Muscle of leg (tissue), 11 donors: ENCODE data around the gene FAAP100. TPM values are rescaled to one million over a fixed set of nuclear protein-coding genes. Genes with fewer than 3 reads are reported as not detected.

ENCODE experiments used
- DNase-seq: peaks from one replicate; pipeline ENCODE4 v3.0.0; 2013
- H3K27ac ChIP-seq: one replicate; pipeline ENCODE4 v1.5.1; 2013; ENCODE audit warnings: mild to moderate bottlenecking, low read length, control low read depth
- H3K27me3 ChIP-seq: one replicate; pipeline ENCODE4 v1.6.1; 2013; ENCODE audit warnings: low read length; ENCODE audit not compliant: control insufficient read depth, insufficient read depth
- H3K36me3 ChIP-seq: one replicate; pipeline ENCODE4 v1.6.1; 2013; ENCODE audit warnings: low read length; ENCODE audit not compliant: control insufficient read depth, insufficient read depth
- H3K4me1 ChIP-seq: one replicate; pipeline ENCODE4 v1.6.1; 2013; ENCODE audit warnings: low read length; ENCODE audit not compliant: control insufficient read depth, insufficient read depth
- H3K4me3 ChIP-seq: one replicate; pipeline ENCODE4 v1.5.1; 2013; ENCODE audit warnings: low read length, control low read depth
- H3K9me3 ChIP-seq: replicated peaks from 2 replicates; pipeline ENCODE4 v1.6.1; 2013; ENCODE audit warnings: low read depth, low read length; ENCODE audit not compliant: control insufficient read depth
- WGBS: methylation state at CpG from one replicate; pipeline ENCODE4 v1.1.5; 2013; ENCODE audit warnings: missing lambda C conversion rate; ENCODE audit not compliant: insufficient coverage; 5-methylcytosine and 5-hydroxymethylcytosine counted together
- polyA plus RNA-seq, 8 donors: library from polyadenylated mRNA; unstranded; fragments of 120-200 nt; gene quantifications; one replicate each; pipeline versions ENCODE4 v1.2.1 to v1.2.3, GENCODE V29; 2013; ENCODE audit warnings: inconsistent platforms in 1 of 8, low replicate concordance in 1 of 8; ENCODE audit not compliant: insufficient read length in 8 of 8, insufficient read depth in 1 of 8
- total RNA-seq: library from RNA; stranded (reverse); fragments of 120-200 nt; gene quantifications from one replicate; pipeline ENCODE4 v1.2.4, GENCODE V29; 2013

Gene FAAP100
- total and polyA plus RNA-seq, 9 donors, result 12.9 to 25.9 (median 20.4) TPM

DNA sequence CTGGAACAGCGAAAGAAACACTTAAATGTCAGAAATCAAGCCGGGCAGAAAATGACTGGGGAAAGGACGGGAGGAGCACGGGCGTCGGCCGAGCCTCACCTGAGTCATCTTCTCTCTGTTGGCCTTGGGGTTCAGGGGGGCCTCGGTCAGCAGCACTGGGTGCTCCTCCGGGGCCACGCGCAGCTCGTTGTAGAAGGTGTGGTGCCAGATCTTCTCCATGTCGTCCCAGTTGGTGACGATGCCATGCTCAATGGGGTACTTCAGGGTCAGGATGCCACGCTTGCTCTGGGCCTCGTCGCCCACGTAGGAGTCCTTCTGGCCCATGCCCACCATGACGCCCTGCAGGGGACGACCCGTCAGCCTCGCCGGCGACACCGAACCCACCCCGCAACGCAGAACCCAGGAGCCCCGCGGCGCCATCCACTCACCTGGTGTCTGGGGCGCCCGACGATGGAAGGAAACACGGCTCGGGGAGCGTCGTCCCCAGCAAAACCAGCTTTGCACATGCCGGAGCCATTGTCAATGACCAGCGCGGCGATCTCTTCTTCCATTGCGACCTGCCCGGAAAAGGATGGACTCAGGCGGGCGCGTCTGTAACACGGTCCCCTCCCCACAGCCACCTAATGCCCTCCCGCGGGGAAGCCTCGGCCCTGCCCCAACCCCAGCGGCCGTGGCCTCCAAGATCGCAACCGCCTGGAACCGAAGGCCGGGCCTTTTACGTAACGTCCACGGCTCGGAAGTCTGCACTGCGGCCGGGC is 40.2 kb downstream of the FAAP100 start:
- H3K36me3 ChIP-seq, result peaks cover 45% of the 10 kb centered on the region
- DNase-seq, result no peak
- WGBS, result under 1% methylated on average over 62 of the region's 62 CpGs
- H3K27me3 ChIP-seq, result no peaks in the 10 kb centered on the region
- peak overlapping the region; percentile 84 for H3K27ac ChIP-seq
- H3K4me1 ChIP-seq, result peaks cover 45% of the 10 kb centered on the region
- H3K4me3 ChIP-seq, result peak overlapping the region; percentile 100
- H3K9me3 ChIP-seq, result no peaks in the 10 kb centered on the region

DNA sequence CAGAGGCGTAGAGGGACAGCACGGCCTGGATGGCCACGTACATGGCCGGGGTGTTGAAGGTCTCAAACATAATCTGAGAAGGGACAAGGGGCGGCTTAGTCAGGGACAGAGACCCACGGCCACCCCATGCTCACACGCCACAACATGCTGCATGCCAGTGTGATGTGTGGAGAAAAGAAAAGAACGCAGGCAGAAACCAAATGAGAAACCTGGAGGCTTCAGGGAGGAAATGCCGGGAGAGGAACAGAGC is 40.7 kb downstream of the FAAP100 start:
- H3K36me3 ChIP-seq, result peaks cover 40% of the 10 kb centered on the region
- peaks cover 40% of the 10 kb centered on the region for H3K4me1 ChIP-seq
- H3K27ac ChIP-seq, result peak overlapping the region; percentile 33
- H3K9me3 ChIP-seq, result no peaks in the 10 kb centered on the region
- DNase-seq, result no peak
- H3K4me3 ChIP-seq, result peak overlapping the region; percentile 100
- no peaks in the 10 kb centered on the region for H3K27me3 ChIP-seq
- 5% methylated on average over 4 of the region's 9 CpGs for WGBS

DNA sequence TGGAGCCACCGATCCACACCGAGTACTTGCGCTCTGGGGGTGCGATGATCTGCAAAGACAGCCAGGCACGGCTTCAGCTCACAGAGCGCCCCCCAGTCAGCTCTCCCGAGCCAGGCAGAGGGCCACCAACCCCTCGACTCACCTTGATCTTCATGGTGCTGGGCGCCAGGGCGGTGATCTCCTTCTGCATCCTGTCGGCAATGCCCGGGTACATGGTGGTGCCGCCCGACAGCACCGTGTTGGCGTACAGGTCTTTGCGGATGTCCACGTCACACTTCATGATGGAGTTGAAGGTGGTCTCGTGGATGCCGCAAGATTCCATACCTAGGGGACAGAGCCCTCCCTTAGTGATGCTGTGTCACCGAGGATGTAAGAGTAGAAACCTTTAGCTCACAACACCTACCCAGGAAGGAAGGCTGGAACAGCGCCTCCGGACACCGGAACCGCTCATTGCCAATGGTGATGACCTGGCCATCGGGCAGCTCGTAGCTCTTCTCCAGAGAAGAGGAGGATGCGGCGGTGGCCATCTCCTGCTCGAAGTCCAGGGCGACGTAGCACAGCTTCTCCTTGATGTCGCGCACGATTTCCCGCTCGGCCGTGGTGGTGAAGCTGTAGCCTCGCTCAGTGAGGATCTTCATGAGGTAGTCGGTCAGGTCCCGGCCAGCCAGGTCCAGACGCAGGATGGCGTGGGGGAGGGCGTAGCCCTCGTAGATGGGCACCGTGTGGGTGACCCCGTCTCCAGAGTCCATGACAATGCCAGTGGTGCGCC is 41.2 kb downstream of the FAAP100 start:
- H3K4me3 ChIP-seq, result peak overlapping the region; percentile 100
- no peak for DNase-seq
- no peaks in the 10 kb centered on the region for H3K9me3 ChIP-seq
- under 1% methylated on average over 46 of the region's 48 CpGs for WGBS
- H3K4me1 ChIP-seq, result peaks cover 35% of the 10 kb centered on the region
- peaks cover 38% of the 10 kb centered on the region for H3K36me3 ChIP-seq
- H3K27me3 ChIP-seq, result no peaks in the 10 kb centered on the region
- H3K27ac ChIP-seq, result peak overlapping the region; percentile 33

DNA sequence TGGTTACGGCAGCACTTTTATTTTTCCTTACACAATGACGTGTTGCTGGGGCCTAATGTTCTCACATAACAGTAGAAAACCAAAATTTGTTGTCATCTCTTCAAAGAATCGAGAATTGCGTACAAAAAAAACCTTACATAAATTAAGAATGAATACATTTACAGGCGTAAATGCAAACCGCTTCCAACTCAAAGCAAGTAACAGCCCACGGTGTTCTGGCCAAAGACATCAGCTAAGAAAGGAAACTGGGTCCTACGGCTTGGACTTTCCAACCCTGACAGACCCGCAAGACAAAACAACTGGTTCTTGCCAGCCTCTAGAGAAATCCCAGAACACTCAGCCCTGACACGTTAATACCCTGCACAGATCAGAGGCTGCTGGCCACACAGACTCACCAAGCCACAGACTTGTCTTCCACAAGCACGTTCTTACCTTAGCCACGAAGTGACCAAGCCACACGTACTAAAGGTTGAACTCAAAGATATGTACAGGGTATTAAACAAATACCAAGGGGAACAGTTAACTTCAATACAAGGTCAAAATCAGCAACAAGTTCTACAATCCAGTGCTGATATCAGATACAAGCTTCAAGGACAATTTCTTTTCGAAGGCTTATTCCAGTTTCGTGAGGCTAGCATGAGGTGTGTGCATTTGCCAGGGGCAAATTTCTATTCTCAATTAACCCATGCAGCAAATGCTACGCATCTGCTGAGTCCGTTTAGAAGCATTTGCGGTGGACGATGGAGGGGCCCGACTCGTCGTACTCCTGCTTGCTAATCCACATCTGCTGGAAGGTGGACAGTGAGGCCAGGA is 42.0 kb downstream of the FAAP100 start:
- Histone ChIP-seq H3K27ac (peak overlapping the region; percentile 35), H3K9me3 (no peaks in the 10 kb centered on the region), H3K27me3 (no peaks in the 10 kb centered on the region), H3K36me3 (peaks cover 38% of the 10 kb centered on the region), H3K4me3 (peak overlapping the region; percentile 100), H3K4me1 (peaks cover 28% of the 10 kb centered on the region)
- 3% methylated on average over 15 of the region's 22 CpGs for WGBS
- DNase-seq, result peak; percentile 13

DNA sequence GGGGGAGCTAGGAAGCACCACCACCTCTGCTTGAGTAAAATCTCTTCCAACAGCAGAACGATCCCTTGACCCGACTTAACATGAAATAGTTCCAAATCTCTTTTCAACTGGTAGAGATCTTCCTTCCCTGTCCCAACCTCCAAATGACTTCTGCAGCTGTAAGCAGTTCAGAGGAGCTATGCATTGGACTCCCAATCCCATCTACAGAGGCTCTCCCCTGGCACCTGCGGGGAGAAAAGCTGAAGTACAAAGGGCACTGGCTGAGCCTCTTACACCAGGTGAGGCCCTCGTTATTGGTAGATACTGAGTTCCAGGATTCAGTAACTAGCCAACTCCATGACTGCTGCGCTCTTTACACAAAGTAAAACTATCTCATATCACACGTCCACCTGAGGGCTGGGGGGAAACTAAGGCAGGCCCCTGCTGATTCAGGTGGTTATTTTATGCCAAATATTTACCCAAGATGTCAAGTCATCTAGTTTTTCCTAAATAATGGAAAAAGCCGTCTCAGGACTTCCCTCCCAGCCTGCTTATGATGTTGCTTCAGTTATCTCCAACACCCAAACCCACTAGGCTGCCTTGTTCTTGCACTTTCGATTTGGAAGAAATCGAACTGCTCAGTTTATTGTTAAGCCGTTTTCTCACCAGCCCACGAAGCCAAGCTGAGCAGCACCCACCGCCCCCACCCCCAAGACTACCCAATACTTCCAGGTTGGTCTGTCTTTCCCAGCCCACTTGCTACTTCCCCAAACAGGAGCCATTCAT is 42.8 kb downstream of the FAAP100 start:
- peak overlapping the region; percentile 47 for H3K27ac ChIP-seq
- H3K4me3 ChIP-seq, result peak overlapping the region; percentile 100
- DNase-seq, result peak; percentile 55
- no peaks in the 10 kb centered on the region for H3K27me3 ChIP-seq
- no peaks in the 10 kb centered on the region for H3K9me3 ChIP-seq
- WGBS, result 8% methylated on average over 7 of the region's 12 CpGs
- peaks cover 28% of the 10 kb centered on the region for H3K4me1 ChIP-seq
- H3K36me3 ChIP-seq, result peaks cover 38% of the 10 kb centered on the region

DNA sequence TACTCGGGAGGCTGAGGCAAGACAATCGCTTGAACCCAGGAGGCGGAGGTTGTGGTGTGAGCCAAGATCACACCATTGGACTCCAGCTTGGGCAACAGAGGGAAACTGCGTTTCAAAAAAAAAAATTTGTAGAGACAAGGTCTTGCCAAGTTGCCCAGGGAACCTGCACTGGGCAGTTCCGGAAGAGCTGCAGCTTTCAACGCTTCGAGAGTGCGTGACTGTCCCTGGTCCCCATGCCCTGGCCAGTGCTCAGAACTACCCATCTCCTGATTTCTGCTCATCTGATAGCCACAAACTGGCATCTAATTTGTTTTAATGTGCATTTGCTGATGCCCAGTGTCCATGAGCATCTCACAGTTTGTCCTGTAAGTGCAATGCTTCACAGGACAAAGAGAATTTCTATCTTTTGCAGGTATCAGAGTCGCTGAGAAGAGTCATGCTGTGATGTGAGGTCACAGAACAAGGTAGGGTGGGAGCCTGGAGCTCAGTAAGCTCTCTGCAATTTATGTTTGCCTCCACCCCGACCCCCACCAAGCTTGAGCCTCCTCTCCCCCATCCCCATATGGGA is 43.4 kb downstream of the FAAP100 start:
- Histone ChIP-seq H3K9me3 (no peaks in the 10 kb centered on the region), H3K4me1 (peaks cover 22% of the 10 kb centered on the region)

DNA sequence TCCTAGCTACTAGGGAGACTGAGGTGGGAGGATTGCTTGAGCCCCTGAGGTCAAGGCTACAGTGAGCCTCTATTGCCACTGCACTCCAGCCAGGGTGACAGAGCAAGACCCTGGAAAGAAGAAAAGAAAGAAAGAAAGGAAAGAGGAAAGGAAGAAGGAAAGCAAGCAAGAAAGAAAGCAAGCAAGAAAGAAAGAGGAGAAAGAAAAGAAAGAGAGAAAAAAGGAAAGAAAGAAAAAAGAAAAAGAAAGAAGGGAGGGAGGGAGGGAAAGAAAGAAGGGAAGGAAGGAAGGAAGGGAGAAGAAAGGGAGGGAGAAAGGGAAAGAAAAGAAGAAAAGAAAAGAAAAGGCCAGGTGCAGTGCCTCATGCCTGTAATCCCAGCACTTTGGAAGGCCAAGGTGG is 48.5 kb downstream of the FAAP100 start:
- H3K9me3 ChIP-seq, result no peaks in the 10 kb centered on the region
- H3K27ac ChIP-seq, result no peak overlapping the region
- peaks cover 6% of the 10 kb centered on the region for H3K4me1 ChIP-seq
- no peak overlapping the region for H3K4me3 ChIP-seq
- peaks cover 6% of the 10 kb centered on the region for H3K27me3 ChIP-seq
- no peak for DNase-seq
- H3K36me3 ChIP-seq, result peaks cover 2% of the 10 kb centered on the region

More for the DNA sequence above, 43.4 kb downstream of the FAAP100 start:
- peak overlapping the region; percentile 11 for H3K27ac ChIP-seq
- H3K27me3 ChIP-seq, result no peaks in the 10 kb centered on the region
- 73% methylated on average over 8 of the region's 10 CpGs for WGBS
- DNase-seq, result peak; percentile 22
- H3K36me3 ChIP-seq, result peaks cover 38% of the 10 kb centered on the region
- peak overlapping the region; percentile 100 for H3K4me3 ChIP-seq

GRCh38 chr17:81502471-81503017 is 49.6 kb downstream of the FAAP100 start:
- no peak overlapping the region for H3K27ac ChIP-seq
- H3K4me1 ChIP-seq, result peaks cover 6% of the 10 kb centered on the region
- H3K4me3 ChIP-seq, result no peak overlapping the region
- peaks cover 7% of the 10 kb centered on the region for H3K27me3 ChIP-seq
- WGBS, result 43% methylated on average over 10 of the region's 12 CpGs
- DNase-seq, result no peak
- H3K9me3 ChIP-seq, result no peaks in the 10 kb centered on the region
- no peaks in the 10 kb centered on the region for H3K36me3 ChIP-seq

- DNase-seq, result no peak
- 39% methylated on average over 3 of the region's 7 CpGs for WGBS
- no peaks in the 10 kb centered on the region for H3K9me3 ChIP-seq
Observed at GRCh38 chr17:81500047-81500446, 52.1 kb downstream of the FAAP100 start.

More at GRCh38 chr17:81500047-81500446, 52.1 kb downstream of the FAAP100 start:
- Histone ChIP-seq H3K27ac (no peak overlapping the region), H3K4me3 (no peak overlapping the region), H3K4me1 (peaks cover 6% of the 10 kb centered on the region), H3K36me3 (no peaks in the 10 kb centered on the region), H3K27me3 (peaks cover 7% of the 10 kb centered on the region)
